NCI-H2171 (cell line): ENCODE data around the gene LAMB1.

Source experiments
- DNase-seq: peaks from one replicate; lab custom pipeline; 2025; lab: John Stamatoyannopoulos, UW

The LAMB1 gene

GRCh38 chr7:108017776-108018151 is 14.8 kb upstream of the LAMB1 start:
- no peak for DNase-seq

GRCh38 chr7:108016841-108017775 is 14.1 kb upstream of the LAMB1 start:
- DNase-seq = peak; percentile 40

GRCh38 chr7:108015740-108016139 is 12.8 kb upstream of the LAMB1 start:
- DNase-seq = no peak

- DNase-seq = no peak
These were observed 12.1 kb upstream of the LAMB1 start for GRCh38 chr7:108014747-108015682.

GRCh38 chr7:108014215-108014614 is 11.3 kb upstream of the LAMB1 start:
- no peak for DNase-seq

GRCh38 chr7:108012499-108013430 is 9.8 kb upstream of the LAMB1 start:
- no peak for DNase-seq

- DNase-seq = no peak
These were observed 7.4 kb upstream of the LAMB1 start for GRCh38 chr7:108010377-108010776.

- no peak for DNase-seq
These were observed 6.9 kb upstream of the LAMB1 start for GRCh38 chr7:108009873-108010272.

- no peak for DNase-seq
These were observed 5.9 kb upstream of the LAMB1 start for GRCh38 chr7:108008827-108009226.

- no peak for DNase-seq
These were observed 5.3 kb upstream of the LAMB1 start for GRCh38 chr7:108008240-108008639.

GRCh38 chr7:108007762-108008161 is 4.8 kb upstream of the LAMB1 start:
- no peak for DNase-seq

- no peak for DNase-seq
These were observed 4.3 kb upstream of the LAMB1 start for GRCh38 chr7:108007261-108007660.

- DNase-seq = no peak
These were observed 1.5 kb upstream of the LAMB1 start for GRCh38 chr7:108004220-108005142.

- no peak for DNase-seq
These were observed 606 bp upstream of the LAMB1 start for GRCh38 chr7:108003599-108003935.

- DNase-seq = peak; percentile 58
These were observed 916 bp downstream of the LAMB1 start for GRCh38 chr7:108001764-108002725.

GRCh38 chr7:108000875-108001763 is 1.8 kb downstream of the LAMB1 start:
- DNase-seq = no peak

- DNase-seq = no peak
These were observed 3.0 kb downstream of the LAMB1 start for GRCh38 chr7:107999779-108000560.
